GM12801 (cell line): ENCODE results near the gene ISL2.

Experiments
- CTCF ChIP-seq: IDR thresholded peaks from one replicate; pipeline ENCODE4 v1.5.1; 2011; ENCODE audit warnings: control low read depth; ENCODE audit not compliant: insufficient read length; ENCODE audit errors: extremely low read depth

Gene ISL2

GRCh38 chr15:76342058-76342381 lies 5.4 kb downstream of the ISL2 start:
- TF ChIP-seq CTCF: no peak

GRCh38 chr15:76342382-76343201 lies 6.0 kb downstream of the ISL2 start:
- no peak for TF ChIP-seq CTCF

- TF ChIP-seq CTCF: no peak
Measured at GRCh38 chr15:76343313-76343996, 6.9 kb downstream of the ISL2 start.

GRCh38 chr15:76344893-76345582 lies 8.5 kb downstream of the ISL2 start:
- TF ChIP-seq CTCF: no peak

GRCh38 chr15:76345583-76345879 lies 9.0 kb downstream of the ISL2 start:
- no peak for TF ChIP-seq CTCF

- no peak for TF ChIP-seq CTCF
Measured at GRCh38 chr15:76345880-76346668, 9.5 kb downstream of the ISL2 start.

GRCh38 chr15:76346669-76347481 lies 10.3 kb downstream of the ISL2 start:
- TF ChIP-seq CTCF: no peak
